ENCODE data around the gene GOLGA1.

The GOLGA1 gene

GRCh38 chr9:124831642-124832364 is 109.1 kb downstream of the GOLGA1 start:
- DNase-seq = no peak

GRCh38 chr9:124830593-124830992 is 110.3 kb downstream of the GOLGA1 start:
- no peak for DNase-seq

- no peak for DNase-seq
Measured at GRCh38 chr9:124829334-124829669, 111.6 kb downstream of the GOLGA1 start.

GRCh38 chr9:124828489-124829333 is 112.2 kb downstream of the GOLGA1 start:
- no peak for DNase-seq
